Nucleus accumbens (tissue), 56 donors: ENCODE measurements around the gene USP20.
A peak's percentile ranks its signal among the peaks of the same experiment; 100 is the strongest.
"Not testable (repeated sequence)": the region's sequence is repeated elsewhere in the genome, so short reads cannot be mapped to it uniquely, and the experiment has no call there.

Experiments used
- DNase-seq, 56 donors: peaks; one replicate each; lab custom pipeline; 2025; lab: John Stamatoyannopoulos, UW

The USP20 gene

GRCh38 chr9:129887334-129888292 is 52.4 kb downstream of the USP20 start:
- peak in 18 of 56 donors; percentile 15 to 68 (median 29) for DNase-seq

GRCh38 chr9:129888293-129889121 is 53.2 kb downstream of the USP20 start:
- DNase-seq = peak in 2 of 56 donors; percentile 21 to 31

DNA sequence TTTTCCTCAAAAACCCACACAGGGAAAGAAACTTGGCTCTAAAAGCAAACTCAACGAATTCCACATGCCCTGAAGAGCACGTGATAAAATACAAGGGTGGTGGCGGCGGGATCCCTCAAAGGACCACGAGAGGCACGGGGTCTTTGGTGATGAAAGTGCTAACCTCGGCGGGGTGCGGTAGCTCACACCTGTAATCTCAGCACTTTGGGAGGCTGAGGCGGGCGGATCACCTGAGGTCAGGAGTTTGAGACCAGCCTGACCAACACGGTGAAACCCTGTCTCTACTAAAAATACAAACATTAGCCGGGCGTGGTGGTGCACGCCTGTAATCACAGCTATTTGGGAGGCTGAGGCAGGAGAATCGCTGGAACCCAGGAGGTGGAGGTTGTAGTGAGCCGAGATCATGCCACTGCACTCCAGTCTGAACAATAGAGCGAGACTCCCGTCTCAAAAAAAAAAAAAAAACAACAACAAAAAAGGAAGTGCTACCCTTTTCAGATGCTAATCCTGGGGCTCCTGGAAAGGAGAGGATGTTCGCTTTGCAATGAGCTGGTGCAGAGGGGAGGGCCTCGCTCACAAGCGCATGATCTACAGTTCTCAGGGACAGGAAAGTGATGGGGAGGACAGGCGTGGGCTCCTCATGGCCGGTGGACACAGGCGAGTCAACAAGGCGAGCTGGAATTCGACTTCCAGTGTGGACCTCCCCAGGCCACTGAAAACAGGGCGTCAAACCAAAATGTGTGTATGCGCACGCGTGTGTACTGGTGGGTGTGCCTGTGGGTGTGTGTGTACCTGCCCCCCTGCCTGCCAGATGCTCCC is 54.1 kb downstream of the USP20 start:
- no peak for DNase-seq

GRCh38 chr9:129889941-129890717 is 54.9 kb downstream of the USP20 start:
- DNase-seq = peak in 2 of 56 donors; percentile 9 to 36

DNA sequence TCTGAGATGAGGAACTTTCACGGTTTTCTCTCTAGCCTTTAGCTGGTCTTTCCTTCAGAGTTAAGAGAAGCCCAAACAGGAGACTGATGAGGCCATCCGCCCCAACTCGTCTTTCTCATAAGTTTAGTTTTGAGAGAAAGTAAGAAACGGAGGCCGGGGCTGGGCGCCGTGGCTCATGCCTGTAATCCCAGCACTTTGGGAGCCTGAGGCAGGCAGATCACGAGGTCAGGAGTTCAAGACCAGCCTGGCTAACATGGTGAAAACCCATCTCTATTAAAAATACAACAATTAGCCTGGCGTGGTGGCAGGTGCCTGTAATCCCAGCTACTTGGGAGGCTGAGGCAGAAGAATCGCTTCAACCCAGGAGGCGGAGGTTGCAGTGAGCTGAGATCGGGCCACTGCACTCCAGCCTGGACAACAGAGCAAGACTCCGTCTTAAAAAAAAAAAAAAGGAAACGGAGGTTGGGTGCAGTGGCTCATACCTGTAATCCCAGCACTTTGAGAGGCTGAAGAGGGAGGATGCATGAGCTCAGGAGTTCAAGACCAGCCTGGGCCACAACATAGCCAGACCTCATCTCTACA is 55.6 kb downstream of the USP20 start:
- not testable (repeated sequence) for DNase-seq

GRCh38 chr9:129891569-129891968 is 56.3 kb downstream of the USP20 start:
- DNase-seq = no peak

DNA sequence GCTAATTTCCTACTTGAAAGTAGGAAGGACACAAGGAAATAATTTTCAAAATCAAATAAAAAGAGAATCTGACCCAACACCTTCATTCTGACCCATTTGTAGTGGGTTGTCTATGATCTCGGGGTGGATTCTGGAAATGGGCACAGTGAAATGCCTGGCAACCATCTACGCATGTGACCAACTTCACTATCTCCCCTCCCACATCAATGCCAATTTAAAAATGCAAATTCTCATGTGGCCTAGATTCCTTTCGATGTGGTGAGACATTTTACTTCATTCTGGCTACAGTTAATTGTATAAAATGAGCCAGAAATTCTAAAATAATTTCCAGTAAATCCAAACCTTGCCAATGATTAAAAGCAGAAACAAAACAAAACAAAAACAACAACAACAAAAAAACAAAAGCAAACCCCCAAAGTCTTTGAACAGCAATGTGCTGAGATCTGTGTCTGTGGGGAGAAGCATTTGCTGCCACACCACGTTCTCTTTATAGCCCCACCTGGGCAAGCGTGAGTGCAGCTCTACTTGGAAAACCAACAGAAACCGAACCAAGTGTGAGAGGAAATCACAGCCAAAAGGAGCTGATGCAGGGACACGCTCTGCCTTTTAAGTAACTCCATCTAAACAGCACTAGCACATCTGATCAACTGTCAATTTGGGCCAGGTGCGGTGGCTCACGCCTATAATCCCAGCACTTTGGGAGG is 59.0 kb downstream of the USP20 start:
- DNase-seq = no peak

GRCh38 chr9:129895376-129896268 is 60.4 kb downstream of the USP20 start:
- DNase-seq = no peak

DNA sequence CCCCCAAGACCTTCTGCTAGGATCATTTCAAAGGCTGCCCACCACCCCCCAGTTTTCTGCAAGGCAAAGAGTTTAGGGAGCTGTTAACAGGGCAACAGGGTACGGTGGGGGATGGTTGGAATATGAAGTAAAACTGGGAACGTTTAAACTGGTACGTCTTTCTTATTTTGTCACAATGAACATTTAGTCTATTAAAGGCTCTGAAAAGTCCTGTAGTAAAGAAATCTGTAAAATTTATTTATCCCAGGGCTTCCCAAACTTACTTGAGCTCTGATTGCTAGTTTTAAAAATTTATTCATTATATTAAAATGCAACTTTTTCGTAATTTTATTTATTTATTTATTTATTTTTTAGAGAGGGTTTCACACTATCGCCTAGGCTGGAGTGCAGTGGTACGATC is 62.0 kb downstream of the USP20 start:
- no peak for DNase-seq

GRCh38 chr9:129898185-129898584 is 62.9 kb downstream of the USP20 start:
- no peak for DNase-seq

GRCh38 chr9:129899620-129900019 is 64.4 kb downstream of the USP20 start:
- DNase-seq = no peak

DNA sequence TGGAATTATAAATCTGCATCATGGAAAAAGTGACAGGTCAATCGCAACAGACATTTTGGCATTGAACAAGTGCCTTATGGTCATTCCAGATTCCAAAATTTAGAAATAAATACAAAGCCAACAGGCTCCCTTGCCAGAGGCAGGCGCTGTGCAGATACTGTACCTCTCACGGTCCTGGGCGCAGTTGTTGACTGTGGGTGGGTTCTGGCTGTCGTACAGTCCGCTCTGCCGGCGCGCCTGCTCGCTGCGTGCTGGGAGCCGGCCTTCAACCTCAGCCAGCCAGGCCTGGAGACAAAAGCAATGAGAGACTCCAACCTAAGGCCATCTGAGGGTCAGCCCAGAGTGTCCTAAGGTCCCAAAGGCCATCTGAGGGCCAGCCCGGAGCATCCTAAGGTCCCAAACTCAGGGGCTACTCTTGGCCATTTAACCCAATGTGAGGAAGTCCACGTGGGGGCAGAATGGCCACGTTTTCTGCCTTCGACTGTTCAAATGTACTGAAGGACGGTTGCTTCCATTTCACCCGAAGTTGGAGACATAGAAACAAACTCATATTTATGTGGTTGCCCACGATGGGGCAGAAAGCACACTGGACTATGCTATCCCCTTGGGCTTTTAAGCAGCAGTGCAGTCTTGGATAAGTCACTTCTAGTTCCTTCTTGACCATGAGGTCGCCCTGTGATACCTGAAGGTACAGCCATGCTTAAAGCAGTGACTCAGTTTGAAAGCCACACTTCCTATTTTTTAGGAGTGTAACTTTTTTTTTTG is 65.2 kb downstream of the USP20 start:
- no peak for DNase-seq

DNA sequence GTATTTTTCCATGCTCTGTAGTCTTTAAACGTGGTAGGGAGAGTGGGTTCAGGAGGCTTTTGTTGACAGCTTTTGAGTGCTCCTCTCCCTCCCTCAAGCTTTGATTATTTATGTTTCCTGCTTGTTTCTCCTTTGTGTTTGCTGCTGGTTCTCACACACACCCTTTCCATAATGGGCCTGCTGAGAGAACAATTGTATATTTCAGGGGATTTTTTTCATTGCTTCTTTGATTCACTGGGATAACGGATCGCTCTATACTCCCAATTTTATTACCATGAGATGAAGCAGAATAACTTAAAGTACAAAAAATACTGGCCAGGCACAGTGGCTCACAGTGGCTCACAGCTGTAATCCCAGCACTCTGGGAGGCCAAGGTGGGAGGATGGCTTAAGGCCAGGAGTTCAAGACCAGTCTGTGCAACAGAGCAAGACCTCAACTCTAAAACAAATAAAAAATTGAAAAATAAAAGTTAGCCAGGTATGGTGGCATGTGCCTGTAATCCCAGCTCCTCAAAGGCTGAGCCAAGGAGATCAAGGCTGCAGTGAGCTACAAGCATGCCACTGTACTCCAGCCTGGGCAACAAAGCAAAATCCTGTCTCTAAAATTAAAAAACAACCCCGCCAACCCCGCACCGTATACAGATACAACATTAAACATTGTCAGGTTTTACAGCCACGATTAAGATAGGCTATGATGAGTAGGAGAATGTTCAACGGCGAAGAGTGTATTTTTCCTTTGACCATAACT is 66.9 kb downstream of the USP20 start:
- DNase-seq = no peak

GRCh38 chr9:129902740-129903134 is 67.5 kb downstream of the USP20 start:
- no peak for DNase-seq

DNA sequence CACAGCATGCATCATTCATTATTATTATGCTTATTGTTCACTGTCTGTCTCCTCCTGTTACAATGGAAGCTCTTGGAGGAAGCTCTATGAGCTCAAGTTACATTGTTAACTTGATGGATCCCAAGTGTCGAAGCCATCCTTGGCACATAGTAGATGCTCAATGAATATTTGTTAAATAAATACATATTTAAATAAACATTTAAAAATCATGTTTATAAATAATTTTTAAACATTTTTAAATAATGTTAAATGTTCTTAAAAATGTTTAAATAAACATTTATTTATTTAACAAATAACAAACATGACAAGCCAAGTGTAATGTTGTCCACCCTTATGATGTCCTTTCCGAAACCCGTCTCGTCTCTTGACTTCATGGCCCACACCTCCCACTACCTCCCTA is 69.5 kb downstream of the USP20 start:
- no peak for DNase-seq

DNA sequence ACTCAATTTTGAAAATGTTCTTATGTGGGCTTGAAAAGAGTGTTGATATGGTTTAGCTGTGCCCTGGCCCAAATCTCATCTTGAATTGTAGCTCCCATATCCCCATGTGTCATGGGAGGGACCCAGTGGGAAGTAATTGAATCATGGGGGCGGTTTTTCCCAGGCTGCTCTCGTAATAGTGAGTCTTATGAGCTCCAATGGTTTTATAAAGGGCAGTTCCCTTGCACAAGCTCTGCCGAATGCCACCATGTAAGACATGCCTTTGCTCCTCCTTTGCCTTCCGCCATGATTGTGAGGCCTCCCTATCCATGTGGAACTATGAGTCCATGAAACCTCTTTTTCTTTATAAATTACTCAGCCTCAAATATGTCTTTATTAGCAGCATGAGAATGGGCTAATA is 71.0 kb downstream of the USP20 start:
- DNase-seq = no peak
